Activated CD8-positive, alpha-beta memory T cell treated with anti-CD3 and anti-CD28 coated beads for 1 hour (primary cell): Measurements from ENCODE around the gene MAP3K3.

ENCODE experiments used
- DNase-seq, 2 donors: peaks; one replicate each; pipeline ENCODE4 v3.0.0-alpha.2; 2020; ENCODE audit warnings: low read depth in 1 of 2; ENCODE audit errors: extremely low read depth in 1 of 2

Gene MAP3K3

DNA sequence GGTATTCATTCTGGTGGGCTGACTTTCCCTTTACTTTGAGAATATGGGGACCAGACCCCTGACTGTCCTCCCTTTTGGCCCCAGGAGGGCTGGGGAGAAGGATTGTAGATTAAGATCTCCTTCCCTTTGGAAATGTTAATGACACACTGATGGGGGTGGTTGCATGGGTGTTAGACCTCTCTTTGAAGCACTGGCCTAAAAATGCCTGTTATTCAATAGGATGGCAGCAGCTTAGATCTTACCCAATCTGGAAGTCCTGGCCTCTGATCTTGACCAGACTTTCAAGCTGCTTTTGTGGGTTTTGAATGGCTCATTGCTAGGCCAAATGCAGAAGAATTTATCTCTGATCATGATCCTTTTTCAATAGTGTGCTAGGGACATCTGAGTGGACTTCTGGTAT is 25.7 kb downstream of the MAP3K3 start:
- no peak for DNase-seq

DNA sequence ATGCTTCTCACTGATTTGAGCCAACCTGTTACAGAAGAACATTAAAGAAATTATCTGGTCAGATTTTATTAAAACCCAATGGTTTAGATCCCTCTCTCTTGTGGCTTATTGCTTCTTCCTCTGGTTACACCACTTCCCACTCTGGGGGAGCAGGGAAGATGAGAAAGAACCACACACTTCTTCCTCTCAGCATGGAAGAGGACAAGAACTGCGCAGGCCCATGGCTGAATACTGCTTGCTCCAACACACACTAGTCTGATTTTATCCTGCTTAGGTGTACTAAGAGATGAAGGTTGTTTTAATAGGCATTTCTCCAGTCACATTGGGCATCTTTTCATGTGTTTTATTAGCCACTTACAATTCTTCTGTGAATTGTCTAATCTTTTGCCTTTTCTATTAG is 27.6 kb downstream of the MAP3K3 start:
- DNase-seq = no peak

DNA sequence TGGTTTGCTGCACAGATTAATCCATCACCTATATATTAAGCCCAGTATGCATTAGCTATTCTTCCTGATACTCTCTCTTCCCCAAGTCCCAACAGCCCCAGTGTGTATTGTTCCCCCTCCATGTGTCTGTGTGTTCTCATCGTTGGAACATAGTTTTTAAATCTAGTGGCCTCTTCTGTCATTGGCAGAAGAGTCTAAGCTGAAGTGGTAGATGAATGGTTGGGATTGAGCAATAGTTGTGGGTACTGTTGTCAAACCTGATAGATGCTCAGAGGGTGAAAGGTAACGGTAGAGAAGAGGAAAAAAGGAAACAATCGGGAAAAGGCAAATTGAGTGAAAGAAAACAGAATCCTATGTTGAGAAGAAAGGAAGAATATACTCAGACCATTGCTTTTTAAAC is 29.9 kb downstream of the MAP3K3 start:
- no peak for DNase-seq

DNA sequence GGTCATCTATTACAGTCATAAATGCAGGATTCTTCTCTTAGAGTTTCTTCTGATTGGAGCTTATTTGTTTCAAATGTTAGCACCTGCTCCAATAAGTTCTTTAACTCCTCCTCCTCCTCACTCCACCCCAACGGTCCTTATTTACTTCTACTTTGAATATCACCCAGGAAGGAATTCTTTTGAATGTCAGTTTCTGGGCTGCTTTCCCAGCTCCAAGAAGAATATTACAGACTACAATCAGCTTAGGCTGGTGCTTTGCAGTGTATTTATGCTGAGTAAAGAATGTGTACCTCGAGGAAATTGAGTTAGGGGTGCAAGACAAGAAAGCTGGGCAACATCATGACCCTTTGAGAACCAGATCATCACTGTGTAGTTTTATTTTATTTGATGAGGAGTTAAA is 30.8 kb downstream of the MAP3K3 start:
- no peak for DNase-seq

DNA sequence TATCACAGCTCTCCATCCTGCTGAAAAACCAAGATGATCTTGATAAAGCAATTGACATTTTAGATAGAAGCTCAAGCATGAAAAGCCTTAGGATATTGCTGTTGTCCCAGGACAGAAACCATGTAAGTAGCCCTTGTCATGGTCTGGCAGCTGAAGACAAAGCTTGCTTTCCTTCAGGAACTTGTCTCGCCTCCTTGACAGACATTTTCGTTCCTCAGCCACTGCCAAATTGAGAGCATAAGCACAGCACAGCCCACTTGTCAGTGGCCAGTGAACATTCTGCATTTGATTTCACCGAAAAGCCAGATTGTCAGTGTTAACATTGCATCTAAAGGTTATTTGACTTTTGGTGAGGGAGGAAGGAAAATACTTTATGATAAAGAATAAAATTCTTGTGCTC is 35.6 kb downstream of the MAP3K3 start:
- DNase-seq = no peak

DNA sequence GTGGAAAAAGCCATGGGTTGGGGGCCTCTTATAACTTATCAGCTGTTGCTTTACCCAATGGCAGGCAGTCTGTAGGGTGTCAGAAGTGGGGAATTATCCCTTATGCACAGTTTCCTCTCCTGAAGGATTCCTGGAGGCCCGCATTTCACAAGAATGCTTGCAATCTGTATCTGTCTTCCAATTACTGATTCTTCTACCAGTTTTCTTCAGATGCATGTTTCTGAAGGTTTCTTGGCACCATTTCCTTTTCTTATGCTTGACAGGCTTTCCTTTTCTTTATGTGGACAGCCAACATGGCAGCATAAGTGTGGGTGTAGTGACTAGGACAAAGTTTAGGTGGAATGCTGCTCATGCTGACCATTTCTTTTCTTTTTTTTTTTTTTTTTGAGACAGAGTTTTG is 36.1 kb downstream of the MAP3K3 start:
- DNase-seq = no peak

DNA sequence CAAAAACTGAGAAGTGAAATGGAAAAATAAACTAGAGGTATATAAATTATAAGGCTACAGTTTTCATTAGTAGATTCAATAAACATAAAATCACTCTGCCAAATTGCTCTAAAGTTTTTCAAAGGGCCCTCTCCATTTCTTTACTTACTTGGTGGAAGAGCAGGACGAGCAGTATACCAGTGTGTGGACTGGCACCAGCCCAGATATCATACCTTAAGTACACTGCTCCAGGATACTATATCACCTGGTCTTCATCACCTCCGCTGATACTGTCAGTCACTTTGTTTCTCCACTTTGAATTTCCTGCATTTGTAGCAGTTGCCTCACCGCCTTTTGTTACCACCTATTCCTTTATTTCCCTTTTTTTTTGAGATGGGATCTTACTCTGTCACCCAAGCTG is 37.6 kb downstream of the MAP3K3 start:
- no peak for DNase-seq

DNA sequence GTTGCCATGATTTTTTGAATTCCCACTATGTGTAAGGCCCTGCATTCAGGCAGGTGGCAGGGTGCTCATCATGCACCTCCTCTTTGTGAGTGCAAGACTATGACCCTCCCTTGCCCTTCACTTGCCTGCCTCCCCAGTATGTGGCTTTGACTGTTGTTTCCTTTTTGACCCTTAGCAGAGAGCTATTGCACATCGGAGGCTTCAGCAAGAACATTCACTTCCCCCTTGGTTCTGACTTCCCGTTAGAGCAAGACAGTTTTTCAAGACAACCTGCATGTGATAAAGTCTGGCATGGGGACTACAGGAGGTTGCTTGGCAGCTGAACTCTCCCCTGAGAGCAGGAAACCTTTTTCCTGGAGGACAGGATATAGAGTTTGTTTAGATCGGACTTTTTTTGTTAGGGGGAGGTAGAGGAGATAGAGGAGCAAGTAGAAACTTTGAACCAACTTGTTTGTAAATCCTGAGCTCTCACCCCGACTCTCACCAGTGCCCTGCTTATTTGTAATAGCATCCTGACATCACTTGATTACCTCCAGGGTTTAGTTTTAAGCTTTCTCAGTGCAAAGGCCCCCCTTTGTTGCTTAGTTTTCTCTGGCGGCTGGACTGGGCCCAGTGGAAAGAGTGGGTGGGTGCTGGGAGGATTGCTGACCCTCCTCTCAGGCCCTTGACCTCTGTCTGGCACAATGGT is 43.5 kb downstream of the MAP3K3 start:
- DNase-seq = no peak

DNA sequence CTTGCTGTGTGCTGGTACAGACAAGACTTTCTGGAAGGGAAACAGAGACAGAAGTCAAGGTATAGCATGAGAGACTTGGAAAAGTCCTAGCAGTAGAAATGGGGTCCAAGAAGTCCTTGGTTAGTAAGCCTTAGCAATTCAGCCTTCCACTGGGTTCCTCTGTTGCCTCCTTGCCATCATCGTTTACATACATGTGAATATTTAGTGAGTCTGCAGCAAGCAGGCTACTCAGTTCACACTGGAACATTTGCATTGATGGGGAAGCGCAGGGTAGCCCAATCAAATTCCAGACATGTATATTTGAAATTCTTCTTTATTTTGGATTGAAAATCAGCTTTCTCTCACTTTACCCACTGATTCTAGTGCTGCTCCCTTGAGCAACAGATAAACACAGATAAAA is 50.6 kb downstream of the MAP3K3 start:
- DNase-seq = no peak

DNA sequence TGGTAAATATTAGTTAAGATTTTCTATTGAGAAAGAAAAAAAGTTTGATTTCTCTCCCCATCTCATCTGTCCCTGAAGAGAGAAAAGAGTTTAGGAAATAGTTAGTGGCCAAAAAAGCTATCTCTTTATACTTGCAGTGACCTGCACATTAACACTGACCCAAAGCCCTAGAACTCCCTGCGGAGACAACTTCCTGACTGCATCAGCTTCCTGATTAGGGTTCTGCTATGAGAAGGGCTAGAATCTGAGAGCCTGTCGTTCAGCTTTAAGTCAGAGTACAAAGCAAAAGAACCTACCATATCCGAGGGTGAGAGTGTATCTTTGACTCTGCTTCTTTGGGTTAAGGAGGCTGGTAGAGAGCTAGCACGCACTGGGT is 53.0 kb downstream of the MAP3K3 start:
- no peak for DNase-seq

DNA sequence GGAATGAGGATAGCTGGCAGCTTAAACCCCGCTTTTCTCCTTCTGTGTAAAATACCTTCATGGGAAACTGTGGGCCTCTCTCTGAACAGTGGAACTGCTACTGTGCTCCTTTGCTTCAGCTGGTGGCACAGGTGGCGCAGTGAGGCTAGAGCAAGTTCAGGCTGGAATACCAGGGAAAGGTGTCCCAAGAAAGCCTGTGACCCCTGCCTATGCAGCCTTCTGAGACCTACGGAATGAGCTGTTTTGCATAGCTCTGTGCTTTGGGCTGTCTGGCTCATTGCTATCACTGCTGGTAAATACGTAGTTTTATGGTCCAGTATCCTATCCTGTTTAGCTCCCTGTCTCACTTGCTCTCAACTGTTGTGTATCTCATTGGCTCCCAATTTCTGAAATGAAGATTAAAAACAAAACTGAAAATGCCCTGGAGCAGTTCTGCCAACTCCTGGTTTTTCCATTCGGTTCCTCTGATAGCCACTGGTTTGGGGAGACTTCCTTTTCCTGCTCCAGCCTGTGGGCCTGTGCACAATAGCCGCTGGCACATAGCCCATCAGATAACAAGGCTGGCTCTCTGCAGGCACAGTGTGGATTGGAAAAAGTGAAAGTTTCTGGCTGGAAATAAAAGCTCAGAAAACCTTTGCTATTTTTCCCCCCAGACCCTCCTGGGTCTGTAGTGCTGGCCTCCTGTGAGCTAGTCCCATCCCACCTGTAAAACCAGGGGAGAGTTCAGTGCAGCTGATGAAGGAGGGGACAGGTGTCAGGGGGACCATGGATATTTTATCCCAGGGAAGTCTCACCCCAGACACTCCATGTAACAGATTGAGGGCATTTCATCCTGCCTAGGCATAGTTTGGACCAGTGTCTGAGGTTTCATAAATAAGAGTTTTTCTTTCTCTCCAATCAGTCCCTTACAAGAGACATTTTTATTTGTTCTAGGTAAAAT is 53.7 kb downstream of the MAP3K3 start:
- DNase-seq = no peak

DNA sequence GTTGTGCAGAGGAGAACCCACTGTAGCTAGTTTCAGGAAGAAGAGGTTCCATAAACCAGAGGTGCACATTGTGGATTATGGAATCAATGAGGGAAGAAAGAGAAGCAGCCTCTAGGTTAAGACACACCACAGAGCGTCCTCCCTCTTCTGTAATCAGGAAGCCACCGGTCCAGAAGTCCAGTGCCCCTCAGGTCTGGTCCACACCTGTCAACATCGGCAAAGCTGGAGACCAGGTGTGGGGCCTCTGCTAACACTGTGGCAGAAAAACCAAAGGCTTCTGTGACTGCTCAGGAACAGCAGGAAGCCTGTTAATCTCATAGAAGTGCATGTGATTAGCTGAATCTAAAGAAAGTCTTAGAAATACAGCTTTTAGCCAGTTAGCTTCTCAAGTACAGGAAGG is 54.4 kb downstream of the MAP3K3 start:
- DNase-seq = no peak

DNA sequence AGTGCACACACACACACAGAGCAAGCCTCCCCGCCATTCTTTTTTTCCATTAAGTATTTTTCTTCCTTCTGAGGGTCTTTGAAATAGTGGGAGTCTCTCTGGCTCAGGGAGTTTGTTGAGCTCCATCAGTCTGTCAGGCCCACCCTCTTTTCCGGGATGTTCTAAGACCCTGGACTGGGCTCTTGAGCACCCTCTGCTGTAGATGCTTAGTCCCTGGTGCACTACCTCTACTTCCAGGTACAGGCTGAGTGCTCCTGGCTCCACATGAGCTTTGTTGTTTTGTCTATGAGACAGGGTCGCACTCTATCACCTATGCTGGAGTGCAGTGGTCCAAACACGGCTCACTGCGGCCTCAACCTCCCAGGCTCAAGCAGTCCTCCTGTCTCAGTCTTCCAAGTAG is 57.0 kb downstream of the MAP3K3 start:
- no peak for DNase-seq

DNA sequence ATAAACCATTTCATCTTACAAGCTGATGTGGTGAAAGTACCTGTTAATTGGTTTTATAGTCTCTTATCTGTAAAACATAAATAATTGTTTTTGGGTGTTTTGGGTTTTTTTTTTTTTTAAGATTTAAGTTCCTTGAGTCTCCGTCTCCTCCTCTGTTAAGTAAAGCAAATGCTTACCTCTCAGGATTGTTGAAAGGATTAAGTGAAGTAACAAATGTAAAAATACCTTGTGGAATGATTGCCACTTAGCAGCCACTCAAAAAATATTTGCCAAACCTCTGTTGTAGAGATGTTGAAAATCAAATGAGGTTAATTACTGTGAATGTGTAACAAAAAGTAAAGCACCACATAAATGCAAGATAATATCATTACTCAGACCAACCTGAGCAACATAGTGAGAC is 58.5 kb downstream of the MAP3K3 start:
- DNase-seq = no peak

DNA sequence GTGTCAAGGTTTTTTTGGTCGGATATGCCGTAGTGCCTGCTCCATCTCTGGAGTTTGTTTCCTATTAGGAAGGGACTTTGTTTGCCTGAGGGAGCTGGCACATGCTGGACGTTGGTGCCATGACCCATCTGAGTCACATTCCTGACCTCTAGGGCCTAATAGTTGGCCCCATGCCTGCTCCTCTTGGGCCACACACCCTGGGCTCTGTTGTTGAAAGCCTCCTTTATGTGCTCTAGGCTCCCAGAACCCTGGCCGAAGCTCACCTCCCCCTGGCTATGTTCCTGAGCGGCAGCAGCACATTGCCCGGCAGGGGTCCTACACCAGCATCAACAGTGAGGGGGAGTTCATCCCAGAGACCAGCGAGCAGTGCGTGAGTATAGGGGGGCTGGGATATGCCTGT is 59.3 kb downstream of the MAP3K3 start:
- DNase-seq = no peak

DNA sequence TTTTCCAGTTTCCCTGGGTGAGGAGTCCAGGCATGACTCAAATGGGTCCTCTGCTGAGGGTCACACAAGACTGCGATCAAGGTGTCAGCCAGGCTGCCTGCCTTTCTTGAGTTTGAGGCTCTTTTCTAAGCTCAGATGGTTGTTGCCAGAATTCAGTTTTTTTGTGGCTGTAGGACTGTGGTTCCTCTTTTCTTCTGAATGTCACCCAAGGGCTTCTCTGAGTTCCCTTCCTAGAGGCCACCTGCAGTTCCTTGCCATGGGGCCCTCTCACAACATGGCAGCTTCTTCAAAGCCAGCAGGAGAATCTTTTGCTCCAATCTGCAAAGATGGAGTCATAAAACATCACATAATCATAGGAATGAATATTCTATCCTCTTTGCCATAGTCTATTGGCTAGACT is 60.2 kb downstream of the MAP3K3 start:
- no peak for DNase-seq

DNA sequence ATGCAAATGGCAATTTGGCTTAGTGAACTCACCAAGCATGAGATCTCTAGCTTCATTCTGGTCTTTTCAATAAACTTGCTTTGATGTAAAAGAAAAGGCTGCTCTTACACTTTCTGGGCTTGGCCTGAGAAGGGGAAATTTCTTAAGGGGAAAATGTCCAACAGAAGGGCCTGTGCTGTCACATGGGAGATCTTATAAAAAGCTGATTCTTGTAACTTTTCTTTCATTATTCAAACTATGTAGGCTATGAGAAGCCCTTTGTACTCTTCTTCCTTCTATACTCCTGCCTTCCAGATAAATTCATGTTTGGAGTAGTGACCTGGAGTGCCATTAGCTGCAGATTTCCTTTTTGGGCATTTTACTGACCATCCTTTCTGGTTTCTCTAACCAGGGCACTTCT is 60.8 kb downstream of the MAP3K3 start:
- no peak for DNase-seq

DNA sequence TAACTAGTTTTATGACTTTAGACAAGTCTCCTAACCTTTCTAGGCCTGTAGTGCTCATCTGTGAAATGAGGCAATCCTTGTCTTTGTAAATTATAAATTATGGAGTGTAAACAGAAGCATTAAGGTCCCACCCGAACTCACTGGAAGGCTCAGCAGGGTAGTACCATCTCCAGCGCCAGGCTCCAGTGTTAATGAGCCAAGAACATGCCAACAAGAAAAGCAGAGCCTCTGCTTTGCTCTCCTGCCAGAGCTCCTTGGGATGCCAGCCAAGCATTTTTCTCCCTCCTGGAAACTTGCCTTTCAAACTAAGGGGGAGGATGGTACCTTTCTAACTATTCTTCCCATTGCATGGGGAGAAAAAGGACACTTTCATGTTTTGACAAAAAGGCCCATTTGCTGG is 62.8 kb downstream of the MAP3K3 start:
- no peak for DNase-seq

DNA sequence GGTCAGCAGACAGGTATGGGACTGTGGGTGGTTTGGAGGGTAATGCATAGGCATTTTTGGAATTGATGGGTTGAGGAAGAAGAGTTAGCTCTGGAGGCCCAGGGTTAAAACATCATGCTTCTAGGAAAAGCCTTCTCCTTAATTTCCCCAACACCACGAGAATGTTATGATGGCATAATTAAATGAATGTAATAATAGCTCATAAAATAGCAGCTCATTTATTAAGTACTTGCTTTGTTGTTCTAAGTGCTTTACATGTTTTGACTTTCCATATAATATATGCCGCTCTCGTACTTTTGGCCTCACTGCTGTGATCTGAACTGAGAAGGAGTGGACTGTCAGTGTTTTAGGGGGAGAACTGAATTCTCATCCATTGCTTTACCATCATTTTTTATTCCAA is 63.4 kb downstream of the MAP3K3 start:
- DNase-seq = no peak

DNA sequence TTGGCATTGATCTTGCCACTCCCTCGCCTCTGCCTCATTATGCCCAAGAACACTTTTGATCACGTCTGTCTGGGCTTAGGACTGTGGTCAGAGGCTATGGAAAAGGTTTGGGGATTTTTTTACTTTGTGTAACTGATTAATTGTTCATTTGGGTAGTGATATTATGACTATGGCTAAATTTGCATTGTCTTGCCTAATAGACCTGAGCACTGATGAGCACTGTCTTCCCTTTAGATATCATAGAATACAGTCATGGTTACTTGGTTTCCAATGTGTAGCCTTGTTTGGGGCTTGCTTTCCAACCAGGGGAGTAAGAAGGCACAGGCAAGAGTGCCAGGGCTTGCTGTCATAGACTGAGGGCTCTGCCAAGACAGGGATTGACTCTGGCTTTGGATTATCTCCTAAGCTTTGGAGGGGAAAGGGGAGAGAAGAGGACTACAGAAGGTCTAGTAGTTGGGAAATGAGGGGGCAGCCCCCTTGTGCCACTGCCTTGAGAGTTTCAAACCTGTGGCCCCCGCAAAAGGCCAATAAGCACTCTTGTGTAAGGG is 64.0 kb downstream of the MAP3K3 start:
- DNase-seq = no peak

DNA sequence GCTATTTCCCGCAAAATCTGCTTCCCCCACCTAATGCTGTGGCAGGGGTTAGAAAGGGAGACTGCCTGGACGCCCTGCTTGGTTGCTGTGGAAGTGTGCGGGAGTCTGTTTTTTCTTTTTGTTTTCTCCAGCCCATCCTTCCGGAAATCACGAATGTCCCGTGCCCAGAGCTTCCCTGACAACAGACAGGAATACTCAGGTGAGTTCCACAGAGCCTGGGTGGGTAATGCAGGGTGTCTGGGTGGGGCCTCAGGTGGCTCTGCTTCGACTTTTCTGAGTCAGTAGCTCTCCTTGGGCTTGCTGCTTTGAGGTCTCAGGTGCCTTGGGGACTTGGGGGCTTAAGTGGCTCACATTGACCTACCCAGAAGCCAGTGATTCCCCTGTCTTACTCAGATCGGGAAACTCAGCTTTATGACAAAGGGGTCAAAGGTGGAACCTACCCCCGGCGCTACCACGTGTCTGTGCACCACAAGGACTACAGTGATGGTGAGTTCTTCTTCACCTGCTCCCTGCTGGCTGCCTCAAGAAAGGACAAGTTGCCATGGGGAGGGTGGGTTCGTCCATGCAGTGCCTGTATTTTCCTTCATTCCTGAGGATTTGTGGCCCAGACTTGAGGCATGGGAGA is 66.3 kb downstream of the MAP3K3 start:
- no peak for DNase-seq

DNA sequence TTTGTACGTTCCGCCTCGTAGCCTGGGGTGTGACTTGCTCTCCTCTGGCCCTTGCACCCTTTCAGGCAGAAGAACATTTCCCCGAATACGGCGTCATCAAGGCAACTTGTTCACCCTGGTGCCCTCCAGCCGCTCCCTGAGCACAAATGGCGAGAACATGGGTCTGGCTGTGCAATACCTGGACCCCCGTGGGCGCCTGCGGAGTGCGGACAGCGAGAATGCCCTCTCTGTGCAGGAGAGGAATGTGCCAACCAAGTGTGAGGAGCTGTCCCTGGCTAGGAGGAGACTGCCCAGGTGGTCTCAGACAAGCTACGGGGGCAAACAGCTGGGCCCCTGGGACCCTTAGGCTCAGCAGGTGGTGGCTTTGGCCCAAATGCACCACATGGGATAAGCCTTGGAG is 67.3 kb downstream of the MAP3K3 start:
- no peak for DNase-seq
